Fibroblast of lung (primary cell): Measurements from ENCODE around the gene VWA8.

Experiments
- CTCF ChIP-seq, 2 donors: IDR thresholded peaks in 1 of 2; conservative IDR thresholded peaks in 1 of 2; 1 replicate in 1 of 2; 2 replicates in 1 of 2; pipeline ENCODE4 v1.5.1; 2011 to 2012; ENCODE audit warnings: low read length in 2 of 2, control low read depth in 1 of 2, inconsistent platforms in 1 of 2, low read depth in 1 of 2, mild to moderate bottlenecking in 1 of 2
- EZH2 ChIP-seq: IDR thresholded peaks from 2 replicates; pipeline ENCODE4 v1.5.1; 2012; ENCODE audit warnings: low read length, control low read depth, mild to moderate bottlenecking; ENCODE audit errors: missing control alignments

- no peak for TF ChIP-seq CTCF (conservative IDR thresholded peaks at IDR 0.05 in 1 of 2, IDR thresholded peaks at IDR 0.05 in 1 of 2; ENCODE audit: low read depth in 1 of 2, low read length in 2 of 2)
- TF ChIP-seq EZH2, result no peak
These were observed 220.4 kb downstream of the VWA8 start for GRCh38 chr13:41740479-41740878.
